ENCODE results near the gene EHD4. TPM values are rescaled to one million over a fixed set of nuclear protein-coding genes. Genes with fewer than 3 reads are reported as not detected.
A peak's percentile ranks its signal among the peaks of the same experiment; 100 is the strongest.

The EHD4 gene
- total and polyA plus RNA-seq, 2 donors (not counting 1 experiment from before 2014, with no cell fraction given), result 19.3 to 22.0 TPM

DNA sequence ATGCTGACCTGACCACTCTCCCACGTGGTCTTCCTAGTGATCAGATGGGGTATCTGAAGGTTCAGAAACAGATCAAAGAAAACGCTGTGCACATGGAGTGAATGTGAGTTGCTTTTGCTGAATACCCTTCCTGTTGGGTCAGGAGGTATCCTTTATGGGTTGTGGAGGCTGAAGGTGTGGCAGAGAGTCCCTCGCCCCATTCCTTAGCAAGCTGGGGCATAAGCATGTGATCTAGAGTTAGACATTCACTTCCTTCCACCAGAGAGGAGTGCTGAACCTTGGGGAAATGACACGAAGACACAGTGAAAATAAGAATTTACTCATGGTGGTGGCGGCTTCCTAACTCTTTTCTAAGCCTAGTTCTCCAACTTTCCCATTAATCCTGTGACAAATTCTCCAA is 50.7 kb downstream of the EHD4 start:
- Histone ChIP-seq H3K9me3 (ENCODE audit: control insufficient read depth, insufficient read depth, low read depth, low read length) (no peaks in the 10 kb centered on the region), H3K4me3 (replicated peaks in 1 of 4; ENCODE audit: control extremely low read depth in 1 of 4, insufficient read depth in 1 of 4, low read depth in 3 of 4, low read length in 4 of 4) (no peak overlapping the region), H2AFZ (ENCODE audit: low read length) (no peak overlapping the region), H4K20me1 (ENCODE audit: control insufficient read depth, extremely low read depth, insufficient read depth, low read length) (no peaks in the 10 kb centered on the region), H3K4me2 (ENCODE audit: extremely low read depth, insufficient read depth, low read length) (no peak overlapping the region), H3K27ac (ENCODE audit: insufficient read depth, low read length) (no peak overlapping the region), H3K4me1 (ENCODE audit: control insufficient read depth, extremely low read depth, insufficient read depth, low read length) (peaks cover 18% of the 10 kb centered on the region), H3K9ac (ENCODE audit: insufficient read depth, low read length) (no peak overlapping the region), H3K79me2 (ENCODE audit: control insufficient read depth, insufficient read depth, low read length) (no peaks in the 10 kb centered on the region), H3K36me3 (ENCODE audit: control insufficient read depth, insufficient read depth, low read length) (peaks cover 10% of the 10 kb centered on the region), H3K27me3 (ENCODE audit: control insufficient read depth, insufficient read depth, low read length) (no peaks in the 10 kb centered on the region)
- no peak for DNase-seq (ENCODE audit: low read depth in 2 of 2)
- no peak for TF ChIP-seq EZH2 (IDR thresholded peaks at IDR 0.05; ENCODE audit: low read length, missing control alignments)
- TF ChIP-seq, protein P1, sequence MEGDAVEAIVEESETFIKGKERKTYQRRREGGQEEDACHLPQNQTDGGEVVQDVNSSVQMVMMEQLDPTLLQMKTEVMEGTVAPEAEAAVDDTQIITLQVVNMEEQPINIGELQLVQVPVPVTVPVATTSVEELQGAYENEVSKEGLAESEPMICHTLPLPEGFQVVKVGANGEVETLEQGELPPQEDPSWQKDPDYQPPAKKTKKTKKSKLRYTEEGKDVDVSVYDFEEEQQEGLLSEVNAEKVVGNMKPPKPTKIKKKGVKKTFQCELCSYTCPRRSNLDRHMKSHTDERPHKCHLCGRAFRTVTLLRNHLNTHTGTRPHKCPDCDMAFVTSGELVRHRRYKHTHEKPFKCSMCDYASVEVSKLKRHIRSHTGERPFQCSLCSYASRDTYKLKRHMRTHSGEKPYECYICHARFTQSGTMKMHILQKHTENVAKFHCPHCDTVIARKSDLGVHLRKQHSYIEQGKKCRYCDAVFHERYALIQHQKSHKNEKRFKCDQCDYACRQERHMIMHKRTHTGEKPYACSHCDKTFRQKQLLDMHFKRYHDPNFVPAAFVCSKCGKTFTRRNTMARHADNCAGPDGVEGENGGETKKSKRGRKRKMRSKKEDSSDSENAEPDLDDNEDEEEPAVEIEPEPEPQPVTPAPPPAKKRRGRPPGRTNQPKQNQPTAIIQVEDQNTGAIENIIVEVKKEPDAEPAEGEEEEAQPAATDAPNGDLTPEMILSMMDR (conservative IDR thresholded peaks at IDR 0.05 in 1 of 2, IDR thresholded peaks at IDR 0.05 in 1 of 2; ENCODE audit: low read depth in 1 of 2, low read length in 2 of 2), result no peak

DNA sequence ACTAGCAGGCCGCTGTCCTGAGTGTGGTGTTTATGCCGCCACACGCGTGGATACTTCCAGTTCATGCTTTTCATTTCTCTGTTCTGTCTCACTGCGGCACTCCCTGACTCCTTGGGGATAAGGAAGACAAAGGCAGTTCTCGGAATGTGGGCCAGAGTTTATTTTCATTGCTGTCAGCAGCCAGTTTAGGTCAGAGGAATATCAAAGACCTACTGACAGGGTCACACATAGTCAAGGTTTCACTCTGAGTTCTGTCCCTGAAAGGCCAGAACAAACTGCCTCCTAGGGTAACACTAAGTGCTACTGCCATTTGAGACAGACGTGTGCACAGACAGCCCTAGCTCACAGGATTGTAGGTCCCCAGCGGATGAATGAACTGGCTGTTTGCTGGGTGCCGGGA is 51.2 kb downstream of the EHD4 start:
- peak; percentile 29 to 55 for DNase-seq (ENCODE audit: low read depth in 2 of 2)
- Histone ChIP-seq H3K9me3 (ENCODE audit: control insufficient read depth, insufficient read depth, low read depth, low read length) (no peaks in the 10 kb centered on the region), H3K36me3 (ENCODE audit: control insufficient read depth, insufficient read depth, low read length) (peaks cover 10% of the 10 kb centered on the region), H3K9ac (ENCODE audit: insufficient read depth, low read length) (no peak overlapping the region), H3K4me1 (ENCODE audit: control insufficient read depth, extremely low read depth, insufficient read depth, low read length) (peaks cover 18% of the 10 kb centered on the region), H3K27ac (ENCODE audit: insufficient read depth, low read length) (no peak overlapping the region), H3K4me2 (ENCODE audit: extremely low read depth, insufficient read depth, low read length) (no peak overlapping the region), H3K27me3 (ENCODE audit: control insufficient read depth, insufficient read depth, low read length) (no peaks in the 10 kb centered on the region), H3K79me2 (ENCODE audit: control insufficient read depth, insufficient read depth, low read length) (no peaks in the 10 kb centered on the region), H3K4me3 (replicated peaks in 1 of 4; ENCODE audit: control extremely low read depth in 1 of 4, insufficient read depth in 1 of 4, low read depth in 3 of 4, low read length in 4 of 4) (no peak overlapping the region), H4K20me1 (ENCODE audit: control insufficient read depth, extremely low read depth, insufficient read depth, low read length) (no peaks in the 10 kb centered on the region), H2AFZ (ENCODE audit: low read length) (no peak overlapping the region)
- TF ChIP-seq, protein P1 (conservative IDR thresholded peaks at IDR 0.05 in 1 of 2, IDR thresholded peaks at IDR 0.05 in 1 of 2; ENCODE audit: low read depth in 1 of 2, low read length in 2 of 2), result no peak
- TF ChIP-seq EZH2 (IDR thresholded peaks at IDR 0.05; ENCODE audit: low read length, missing control alignments), result no peak

DNA sequence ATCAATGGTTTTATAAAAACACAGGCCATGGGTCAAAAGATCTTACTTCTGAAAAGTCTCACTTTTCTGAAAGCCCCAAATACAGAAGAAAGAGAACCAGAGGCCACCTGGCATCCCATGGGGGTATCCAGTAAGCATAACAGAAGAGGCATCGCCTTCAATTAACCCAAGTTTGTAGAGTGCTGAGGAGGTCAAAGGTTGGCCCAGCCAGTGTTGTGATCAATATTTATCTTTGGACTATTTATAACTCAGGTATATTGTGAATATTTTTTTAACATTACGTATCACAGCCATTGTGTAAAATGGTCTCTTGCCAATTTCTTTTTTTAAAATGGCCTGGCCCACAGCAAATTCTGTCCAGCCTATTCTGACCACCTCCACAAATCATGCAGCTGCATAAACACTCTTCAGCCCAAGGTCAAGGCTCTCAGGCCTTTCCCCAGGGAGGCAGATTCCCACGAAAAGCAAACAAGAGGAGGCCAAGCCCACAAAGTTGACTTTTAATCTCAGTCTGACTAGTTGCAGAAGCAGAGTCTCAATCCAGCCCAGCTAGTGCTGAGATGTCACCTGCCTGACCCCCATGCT is 52.3 kb downstream of the EHD4 start:
- H3K27me3 ChIP-seq (ENCODE audit: control insufficient read depth, insufficient read depth, low read length), result no peaks in the 10 kb centered on the region
- no peak overlapping the region for H2AFZ ChIP-seq (ENCODE audit: low read length)
- no peaks in the 10 kb centered on the region for H3K79me2 ChIP-seq (ENCODE audit: control insufficient read depth, insufficient read depth, low read length)
- no peak overlapping the region for H3K4me3 ChIP-seq (replicated peaks in 1 of 4; ENCODE audit: control extremely low read depth in 1 of 4, insufficient read depth in 1 of 4, low read depth in 3 of 4, low read length in 4 of 4)
- no peak for TF ChIP-seq EZH2 (IDR thresholded peaks at IDR 0.05; ENCODE audit: low read length, missing control alignments)
- TF ChIP-seq, protein P1 (conservative IDR thresholded peaks at IDR 0.05 in 1 of 2, IDR thresholded peaks at IDR 0.05 in 1 of 2; ENCODE audit: low read depth in 1 of 2, low read length in 2 of 2), result no peak
- peaks cover 18% of the 10 kb centered on the region for H3K4me1 ChIP-seq (ENCODE audit: control insufficient read depth, extremely low read depth, insufficient read depth, low read length)
- H3K27ac ChIP-seq (ENCODE audit: insufficient read depth, low read length), result no peak overlapping the region
- H4K20me1 ChIP-seq (ENCODE audit: control insufficient read depth, extremely low read depth, insufficient read depth, low read length), result no peaks in the 10 kb centered on the region
- H3K9me3 ChIP-seq (ENCODE audit: control insufficient read depth, insufficient read depth, low read depth, low read length), result no peaks in the 10 kb centered on the region
- peak; percentile 91 to 95 for DNase-seq (ENCODE audit: low read depth in 2 of 2)
- H3K9ac ChIP-seq (ENCODE audit: insufficient read depth, low read length), result no peak overlapping the region
- no peak overlapping the region for H3K4me2 ChIP-seq (ENCODE audit: extremely low read depth, insufficient read depth, low read length)
- peaks cover 10% of the 10 kb centered on the region for H3K36me3 ChIP-seq (ENCODE audit: control insufficient read depth, insufficient read depth, low read length)

Measured in fibroblast of lung (primary cell).